ENCODE results near the gene SMIM29. TPM values are rescaled to one million over a fixed set of nuclear protein-coding genes. Genes with fewer than 3 reads are reported as not detected.
A peak's percentile ranks its signal among the peaks of the same experiment; 100 is the strongest.

Gene SMIM29
- total and polyA plus RNA-seq, 10 of the 15 experiments (the other 5 are each of a cell fraction or from before 2014, with no cell fraction given): 7.1 to 30.0 (median 16.2) TPM

- TF ChIP-seq WRNIP1 (IDR thresholded peaks at IDR 0.05; ENCODE audit: borderline replicate concordance, low read depth, low read length) (no peak), GABPA (IDR thresholded peaks at IDR 0.05; ENCODE audit: low read depth) (no peak), SREBF2 (IDR thresholded peaks at IDR 0.05; ENCODE audit: low read length) (no peak), ZNF217 (IDR thresholded peaks at IDR 0.05) (no peak), CTCF (IDR thresholded peaks at IDR 0.05 in 2 of 3, conservative IDR thresholded peaks at IDR 0.05 in 1 of 3; ENCODE audit: control insufficient read depth in 2 of 3, extremely low read depth in 1 of 3, insufficient read depth in 1 of 3, low read depth in 3 of 3, low read length in 3 of 3) (no peak), MLLT1 (IDR thresholded peaks at IDR 0.05) (0 out of 2 replicates have a peak, but pooled peaks have one; percentile 22), IKZF1 (conservative IDR thresholded peaks at IDR 0.05) (no peak), HCFC1 (IDR thresholded peaks at IDR 0.05; ENCODE audit: low read length) (no peak), BCL3 (IDR thresholded peaks at IDR 0.05; ENCODE audit: borderline replicate concordance, insufficient read depth, low read depth, low read length, poor library complexity, severe bottlenecking) (no peak), FOXM1 (IDR thresholded peaks at IDR 0.05; ENCODE audit: low read depth, low read length) (0 out of 2 replicates have a peak, but pooled peaks have one; percentile 14), IRF4 (IDR thresholded peaks at IDR 0.05; ENCODE audit: low read depth, low read length) (0 out of 2 replicates have a peak, but pooled peaks have one; percentile 4), YY1 (IDR thresholded peaks at IDR 0.05; ENCODE audit: low read depth, low read length) (0 out of 2 replicates have a peak, but pooled peaks have one; percentile 8), ZNF24 (IDR thresholded peaks at IDR 0.05) (no peak), RUNX3 (IDR thresholded peaks at IDR 0.05; ENCODE audit: low read length) (no peak; the same call in 1 of the 2 replicates), MTA3 (IDR thresholded peaks at IDR 0.05; ENCODE audit: borderline replicate concordance, low read length) (peak; percentile 98; the same call in 1 of the 2 replicates), POLR2AphosphoS5 (IDR thresholded peaks at IDR 0.05; ENCODE audit: low read length) (peak; percentile 57; the same call in 1 of the 2 replicates), KDM1A (IDR thresholded peaks at IDR 0.05; ENCODE audit: borderline replicate concordance) (no peak), BHLHE40 (IDR thresholded peaks at IDR 0.05; ENCODE audit: borderline replicate concordance in 1 of 2, low read depth in 2 of 2, low read length in 1 of 2) (peak in 1 of 2 experiments; percentile 67; a peak in 2 of 4 replicates), CBX5 (IDR thresholded peaks at IDR 0.05; ENCODE audit: low read depth) (peak; percentile 15; the same call in 1 of the 2 replicates)
- POLR2A ChIA-PET: interaction anchor here (0.8 to 2.1 kb wide), 10 partner anchors 9 to 421 kb away, joined by 3 to 20 read pairs (median 4); partner anchors contain the start of gene SMIM29
- H3K4me2 ChIP-seq (ENCODE audit: control insufficient read depth, insufficient read depth): peak overlapping the region; percentile 65
Observed at GRCh38 chr6:34236131-34236442, 12.7 kb downstream of the SMIM29 start.

More at GRCh38 chr6:34236131-34236442, 12.7 kb downstream of the SMIM29 start:
- H3K79me2 ChIP-seq (ENCODE audit: control insufficient read depth, insufficient read depth, low read length): peaks cover 40% of the 10 kb centered on the region
- CTCF ChIA-PET: interaction anchor here (1.0 to 1.5 kb wide), 3 partner anchors 13 to 79 kb away, joined by 4 to 6 read pairs (median 5); partner anchors contain the start of gene SMIM29
- H4K20me1 ChIP-seq (ENCODE audit: control insufficient read depth, insufficient read depth): peaks cover 5% of the 10 kb centered on the region; the same call in 1 of the 2 replicates
- peak; percentile 69 for FAIRE-seq
- peak overlapping the region; percentile 88 for H3K27ac ChIP-seq (ENCODE audit: control insufficient read depth, insufficient read depth)
- no peak for DNase-seq (ENCODE audit: low read depth, low spot score)
- no peak overlapping the region; the same call in none of the 2 replicates for H2AFZ ChIP-seq (ENCODE audit: control insufficient read depth, low read depth, low read length)
- ATAC-seq: peak; percentile 32
- SMC1A ChIA-PET (ENCODE audit: uncharacterized antibody, unreplicated experiment): interaction anchor here (1.0 to 1.3 kb wide), 2 partner anchors 12 to 179 kb away, joined by 4 to 10 read pairs; no protein-coding TSS in a partner anchor
- H3K36me3 ChIP-seq (ENCODE audit: control insufficient read depth in 2 of 2, insufficient read depth in 2 of 2, low read length in 1 of 2): peaks cover 4 to 7% of the 10 kb centered on the region in 2 experiments; a peak in 3 of 4 replicates
- RAD21 ChIA-PET (ENCODE audit: unreplicated experiment): interaction anchor here (1.0 to 2.1 kb wide), 7 partner anchors 13 to 190 kb away, joined by 3 to 17 read pairs (median 5); partner anchors contain the start of gene SMIM29
- H3K4me1 ChIP-seq (ENCODE audit: control insufficient read depth, insufficient read depth, low read length): peaks cover 21% of the 10 kb centered on the region
- TSS peak; percentile 99 for BruUV-seq (replicated peaks)
- intact Hi-C loops (cut with micrococcal nuclease; ENCODE audit: unreplicated experiment) (loop anchor here (1.0 kb wide), 1 partner anchor 12 kb away; no protein-coding TSS in a partner anchor), in situ Hi-C loops (cut with MboI) (loop anchor here (25.0 kb wide), 1 partner anchor 376 kb away; no protein-coding TSS in a partner anchor)
- no peaks in the 10 kb centered on the region for H3K9me3 ChIP-seq (replicated peaks; ENCODE audit: control insufficient read depth, insufficient read depth, low read length)
- peak overlapping the region; percentile 85 for H3K9ac ChIP-seq (ENCODE audit: control insufficient read depth, insufficient read depth, low read length)
- no peaks in the 10 kb centered on the region for H3K27me3 ChIP-seq (replicated peaks in 1 of 2; ENCODE audit: control insufficient read depth in 2 of 2, insufficient read depth in 2 of 2, low read length in 1 of 2)
- H3K4me3 ChIP-seq: peak overlapping the region; percentile 74
- WGBS (ENCODE audit: insufficient coverage, insufficient replicate concordance, low lambda C conversion rate, missing lambda C conversion rate): 2% methylated on average over 13 of the region's 13 CpGs
